HG02763 (cell line): Measurements from ENCODE around the gene CCL23.

ENCODE experiments used
- ATAC-seq: cut with Tn5 transposase; IDR thresholded peaks from one replicate; pipeline ENCODE4 v1.9.1; 2021; ENCODE audit warnings: mild to moderate bottlenecking, moderate library complexity; ENCODE audit not compliant: unreplicated experiment

CCL23 gene

GRCh38 chr17:35972066-35972465 is 45.7 kb downstream of the CCL23 start:
- no peak for ATAC-seq

GRCh38 chr17:35969558-35970380 is 48.0 kb downstream of the CCL23 start:
- ATAC-seq: no peak

DNA sequence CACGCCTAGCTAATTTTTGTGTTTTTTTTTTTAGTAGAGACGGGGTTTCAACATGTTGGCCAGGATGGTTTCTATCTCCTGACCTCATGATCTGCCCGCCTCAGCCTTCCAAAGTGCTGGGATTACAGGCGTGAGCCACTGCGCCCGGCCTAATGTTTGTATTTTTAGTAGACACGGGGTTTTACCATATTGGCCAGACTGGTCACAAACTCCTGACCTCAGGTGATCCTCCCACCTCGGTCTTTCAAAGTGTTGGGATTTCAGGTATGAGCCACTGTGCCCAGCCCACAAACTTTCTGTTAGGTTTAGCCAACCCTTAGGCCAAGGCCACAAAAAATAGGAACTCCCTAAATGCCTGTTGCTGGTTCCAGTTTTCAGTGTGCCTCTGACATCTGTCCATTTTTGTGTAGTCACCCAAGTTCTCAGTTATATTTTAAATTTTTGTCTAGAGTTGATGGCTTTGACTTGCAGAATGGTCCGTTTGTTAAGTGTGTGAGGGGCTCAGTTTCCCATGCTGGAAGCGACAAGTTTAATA is 49.2 kb downstream of the CCL23 start:
- ATAC-seq: no peak

GRCh38 chr17:35965272-35965671 is 52.5 kb downstream of the CCL23 start:
- no peak for ATAC-seq

GRCh38 chr17:35963663-35964062 is 54.1 kb downstream of the CCL23 start:
- no peak for ATAC-seq
